GM12874 (cell line): ENCODE results near the gene CLSTN2.

Experiments used
- TF ChIP-seq, protein P1 (sequence below): IDR thresholded peaks from 2 replicates; pipeline ENCODE4 v1.5.1; 2011; ENCODE audit warnings: low read depth, mild to moderate bottlenecking, control low read depth, low read length, moderate library complexity; ENCODE audit not compliant: insufficient read depth

Gene CLSTN2

DNA sequence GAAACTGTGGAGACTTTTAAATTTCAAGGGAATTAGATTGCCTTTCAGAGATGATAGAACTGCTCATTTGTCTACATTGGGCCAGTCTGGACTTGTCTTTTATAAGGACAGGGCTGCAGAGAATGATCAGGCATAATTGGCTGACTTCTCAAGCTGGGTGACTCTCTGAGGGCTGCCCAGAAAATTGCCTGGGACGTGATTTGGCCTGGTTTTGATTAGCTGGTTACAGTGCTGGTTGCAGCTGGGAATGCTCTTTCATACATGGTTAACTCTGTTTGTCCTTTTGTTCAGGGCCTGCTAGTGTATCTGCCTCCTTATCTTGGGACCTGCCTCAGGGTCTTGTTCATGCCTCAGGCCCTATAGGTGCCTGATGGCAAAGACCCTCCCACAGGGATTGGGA lies 245.6 kb downstream of the CLSTN2 start:
- TF ChIP-seq, protein P1, sequence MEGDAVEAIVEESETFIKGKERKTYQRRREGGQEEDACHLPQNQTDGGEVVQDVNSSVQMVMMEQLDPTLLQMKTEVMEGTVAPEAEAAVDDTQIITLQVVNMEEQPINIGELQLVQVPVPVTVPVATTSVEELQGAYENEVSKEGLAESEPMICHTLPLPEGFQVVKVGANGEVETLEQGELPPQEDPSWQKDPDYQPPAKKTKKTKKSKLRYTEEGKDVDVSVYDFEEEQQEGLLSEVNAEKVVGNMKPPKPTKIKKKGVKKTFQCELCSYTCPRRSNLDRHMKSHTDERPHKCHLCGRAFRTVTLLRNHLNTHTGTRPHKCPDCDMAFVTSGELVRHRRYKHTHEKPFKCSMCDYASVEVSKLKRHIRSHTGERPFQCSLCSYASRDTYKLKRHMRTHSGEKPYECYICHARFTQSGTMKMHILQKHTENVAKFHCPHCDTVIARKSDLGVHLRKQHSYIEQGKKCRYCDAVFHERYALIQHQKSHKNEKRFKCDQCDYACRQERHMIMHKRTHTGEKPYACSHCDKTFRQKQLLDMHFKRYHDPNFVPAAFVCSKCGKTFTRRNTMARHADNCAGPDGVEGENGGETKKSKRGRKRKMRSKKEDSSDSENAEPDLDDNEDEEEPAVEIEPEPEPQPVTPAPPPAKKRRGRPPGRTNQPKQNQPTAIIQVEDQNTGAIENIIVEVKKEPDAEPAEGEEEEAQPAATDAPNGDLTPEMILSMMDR, result no peak

DNA sequence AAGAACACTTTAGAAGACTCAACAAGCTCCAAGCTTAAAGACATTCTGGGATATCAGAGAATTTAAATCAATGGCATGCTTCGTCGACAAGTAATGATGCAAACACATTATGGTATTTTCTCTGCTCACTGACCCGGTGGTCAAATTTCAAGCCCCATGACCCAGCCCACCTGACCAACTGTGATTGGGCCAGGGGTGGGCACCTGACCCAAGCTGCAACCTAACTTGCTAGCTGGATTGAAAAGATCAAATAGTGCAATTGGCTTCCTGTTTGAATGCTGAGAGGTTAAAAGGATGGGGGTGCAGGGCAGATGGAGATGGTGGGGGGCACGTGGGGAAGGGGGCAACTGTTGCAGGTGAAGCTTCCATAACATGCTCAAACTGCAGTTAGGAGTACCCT lies 250.4 kb downstream of the CLSTN2 start:
- TF ChIP-seq, protein P1, result no peak

DNA sequence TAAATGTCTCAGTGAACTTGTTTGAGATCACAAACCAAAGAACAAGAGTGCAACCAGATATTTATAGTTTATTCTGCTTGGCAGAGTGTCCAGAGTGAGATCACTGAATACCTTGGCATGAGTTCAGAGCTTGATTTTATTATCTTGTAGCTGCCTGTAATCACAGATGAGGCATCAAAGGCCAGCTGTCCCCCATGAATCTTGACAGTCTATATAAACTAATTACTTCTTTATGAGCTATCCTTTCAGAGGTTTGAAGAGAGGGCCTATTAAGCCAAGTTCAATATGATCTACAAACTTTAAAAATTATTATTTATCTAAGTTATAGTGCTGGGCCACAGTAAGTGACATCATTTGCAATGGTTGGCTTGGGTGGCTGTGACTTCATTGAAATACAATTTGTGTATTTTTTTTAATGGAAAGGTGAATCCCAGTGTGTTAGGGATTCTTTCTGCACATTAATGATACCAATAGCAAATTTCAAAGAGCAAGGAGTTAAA lies 251.5 kb downstream of the CLSTN2 start:
- TF ChIP-seq, protein P1, result no peak

DNA sequence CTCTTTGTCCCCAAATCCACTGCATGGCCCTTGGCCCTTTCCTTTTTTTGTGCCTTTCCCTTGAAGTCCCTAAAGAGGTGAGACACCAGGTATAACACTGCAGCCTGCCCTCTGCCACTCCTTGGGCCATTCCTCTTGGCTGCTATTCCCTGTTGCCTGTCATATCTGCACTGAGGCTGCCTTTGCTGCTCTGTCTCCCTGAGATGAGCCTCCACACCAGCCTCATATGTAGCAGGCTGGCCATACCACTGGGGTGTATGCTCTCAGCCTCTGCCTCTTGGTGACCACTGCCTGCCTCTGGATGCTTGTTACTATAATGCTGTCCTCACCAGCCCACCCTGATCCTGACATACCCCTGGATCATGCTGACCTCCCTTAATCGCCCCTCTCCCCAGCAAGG lies 252.0 kb downstream of the CLSTN2 start:
- TF ChIP-seq, protein P1, result no peak

DNA sequence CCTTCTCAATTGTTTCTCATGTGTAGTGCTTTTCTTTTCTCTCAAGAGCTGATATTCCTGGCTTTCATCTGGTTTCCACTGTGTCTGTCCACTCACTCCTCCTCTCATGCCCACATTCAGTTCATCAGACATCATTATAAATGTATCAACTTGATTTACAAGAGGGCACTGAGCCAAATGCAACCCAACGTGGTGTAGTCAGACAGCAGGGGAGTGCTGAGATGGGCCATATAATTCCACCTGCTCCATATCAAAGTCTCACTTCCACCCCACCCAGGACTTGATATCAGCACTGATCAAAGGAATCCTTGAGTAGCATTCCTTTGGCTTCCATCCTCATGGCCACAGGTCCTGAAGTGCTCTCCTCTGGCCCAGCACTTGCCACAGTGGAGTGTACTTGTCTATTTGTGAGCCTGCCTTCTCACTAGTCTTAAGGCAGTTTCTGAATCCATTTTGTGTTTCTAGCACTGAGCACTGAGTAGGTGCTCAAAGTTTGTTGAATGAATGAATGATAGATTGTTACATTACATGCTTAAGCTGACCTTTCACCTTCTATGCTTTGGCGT lies 252.8 kb downstream of the CLSTN2 start:
- TF ChIP-seq, protein P1, result no peak

DNA sequence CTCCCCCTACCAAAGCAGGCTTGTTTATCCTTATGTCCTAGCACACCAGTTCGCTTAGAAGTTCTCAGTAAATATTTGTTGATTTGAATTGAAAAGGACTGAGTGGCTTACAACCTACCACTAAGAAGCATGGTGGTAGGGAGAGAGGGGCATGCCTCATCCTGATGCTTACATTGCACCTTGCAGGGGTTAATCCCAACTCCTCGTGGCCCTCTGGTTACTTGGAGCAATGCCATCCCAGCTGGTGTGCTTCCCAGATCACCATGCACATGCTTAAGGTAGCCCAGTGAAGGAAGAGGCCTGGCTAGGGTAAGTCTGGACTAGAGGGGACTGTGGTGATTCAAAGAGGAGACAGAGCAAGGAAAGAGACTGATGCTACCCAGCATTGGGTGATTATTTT lies 253.3 kb downstream of the CLSTN2 start:
- TF ChIP-seq, protein P1, result no peak

DNA sequence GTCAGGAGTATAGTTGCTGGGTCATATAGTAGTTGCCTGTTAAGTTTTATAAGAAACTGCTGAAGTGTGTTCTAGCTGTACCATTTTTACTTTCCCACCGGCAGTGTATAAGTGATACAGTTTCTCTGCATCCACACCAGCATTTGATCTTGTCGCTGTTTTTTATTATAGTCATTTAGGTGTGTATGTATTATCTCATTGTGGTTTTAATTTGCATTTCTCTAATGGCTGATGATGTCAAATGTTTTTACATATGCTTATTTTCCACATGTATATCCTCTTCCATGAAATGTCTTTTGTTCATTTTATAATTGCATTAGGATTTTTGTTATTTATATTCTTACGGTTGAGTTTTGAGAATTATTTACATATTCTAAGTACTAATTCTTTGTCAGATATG lies 254.3 kb downstream of the CLSTN2 start:
- TF ChIP-seq, protein P1, result no peak
